GM18517 (cell line): ENCODE data around the gene CHRNB4.
"Not testable (repeated sequence)": the region's sequence is repeated elsewhere in the genome, so short reads cannot be mapped to it uniquely, and the experiment has no call there.

Experiments
- ATAC-seq: cut with Tn5 transposase; IDR thresholded peaks from one replicate; pipeline ENCODE4 v1.9.1; 2021; ENCODE audit warnings: mild to moderate bottlenecking, moderate library complexity; ENCODE audit not compliant: unreplicated experiment

CHRNB4 gene

DNA sequence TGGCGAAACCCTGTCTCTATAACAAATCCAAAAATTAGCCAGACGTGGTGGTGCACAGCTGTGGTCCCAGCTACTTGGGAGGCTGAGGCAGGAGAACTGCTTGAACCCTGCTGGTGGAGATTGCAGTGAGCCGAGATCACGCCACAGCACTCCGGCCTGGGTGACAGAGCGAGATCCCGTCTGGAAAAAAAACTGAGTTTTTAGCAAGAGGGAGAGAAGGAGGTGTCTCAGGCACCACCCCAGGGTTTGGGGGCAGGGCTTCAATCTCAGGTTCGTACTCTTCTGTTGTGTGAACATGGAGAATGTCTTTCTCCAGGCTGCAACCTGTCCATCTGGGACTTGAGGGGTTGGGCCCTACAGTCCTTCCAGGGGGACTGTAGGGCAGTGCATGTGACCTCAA lies 22.9 kb downstream of the CHRNB4 start:
- ATAC-seq, result no peak

DNA sequence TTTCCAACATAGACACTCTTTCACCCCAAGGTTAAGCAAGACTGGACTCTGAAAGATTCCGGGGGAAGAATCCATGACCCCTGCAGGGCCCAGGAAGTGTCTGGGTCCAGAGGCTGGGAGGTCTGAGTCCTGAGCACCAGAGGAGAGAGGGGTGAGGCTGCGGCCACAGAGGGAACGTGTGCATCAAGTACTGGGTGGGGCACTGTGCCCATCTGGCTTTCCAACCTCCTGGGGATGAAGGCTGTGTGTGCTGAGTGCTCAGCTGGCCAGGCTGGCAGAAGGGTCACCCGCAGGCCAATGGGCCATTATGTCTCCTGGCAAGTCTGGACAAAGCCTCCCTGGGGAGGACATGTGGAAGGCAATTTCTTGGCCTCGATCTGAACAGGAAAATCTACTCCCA lies 23.5 kb downstream of the CHRNB4 start:
- no peak for ATAC-seq

DNA sequence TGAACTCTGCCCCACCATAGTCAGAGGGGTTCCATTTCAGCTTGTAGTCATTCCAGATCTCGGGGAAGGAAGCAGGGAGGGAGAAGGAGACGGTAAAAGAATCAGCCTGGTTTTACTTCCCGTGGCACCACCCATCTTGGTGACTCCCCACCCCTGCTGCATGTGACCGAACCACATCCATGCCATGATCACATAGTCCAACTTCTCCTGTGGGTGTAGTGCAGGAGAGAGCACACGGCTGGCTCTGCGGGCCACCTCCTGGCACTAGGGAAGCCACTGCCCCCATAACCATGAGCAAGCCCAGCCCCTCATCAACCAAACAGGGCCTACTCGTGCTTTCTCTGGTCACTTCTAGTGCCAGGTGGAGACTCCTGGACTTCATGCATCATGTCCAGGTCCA lies 23.9 kb downstream of the CHRNB4 start:
- no peak for ATAC-seq

DNA sequence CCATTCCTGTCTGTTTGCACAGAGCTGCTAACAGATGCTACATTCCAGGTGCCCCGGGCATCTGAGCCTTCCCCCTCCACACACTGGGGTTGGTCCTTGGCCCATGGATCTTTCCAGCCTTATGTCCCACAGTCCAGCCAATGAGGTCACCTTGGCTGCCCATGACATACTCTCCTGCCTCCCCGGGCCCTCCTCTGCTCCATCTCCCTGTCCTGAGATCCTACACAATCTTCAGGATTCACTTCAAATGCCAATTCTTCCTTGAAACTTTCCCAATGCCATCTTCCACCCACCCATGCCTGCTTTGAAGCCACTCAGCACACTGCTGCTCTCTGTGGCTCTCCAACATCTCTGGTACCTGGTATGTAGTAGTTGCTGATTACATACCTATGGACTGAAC lies 24.5 kb downstream of the CHRNB4 start:
- no peak for ATAC-seq

DNA sequence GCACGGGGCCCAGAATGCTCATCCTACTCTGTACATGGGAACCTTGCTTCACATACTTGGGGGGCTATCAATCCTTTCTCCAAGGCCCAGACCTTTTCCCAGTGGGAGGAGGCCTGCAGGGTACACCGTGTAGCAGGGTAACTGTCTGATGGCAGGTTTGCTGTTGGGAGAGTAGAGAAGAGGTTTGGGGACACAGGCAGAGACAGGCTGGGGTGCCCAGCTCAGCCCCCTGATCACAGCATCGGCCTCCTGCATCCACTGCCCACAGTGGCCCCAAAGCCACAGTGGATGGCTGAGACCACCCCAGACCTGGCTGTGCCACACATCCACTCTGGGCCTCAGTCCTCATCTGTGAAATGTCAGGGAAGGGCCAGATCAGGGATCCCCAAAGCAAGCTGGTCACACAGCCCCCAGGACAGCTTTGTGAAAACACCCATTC lies 25.8 kb downstream of the CHRNB4 start:
- ATAC-seq, result no peak

DNA sequence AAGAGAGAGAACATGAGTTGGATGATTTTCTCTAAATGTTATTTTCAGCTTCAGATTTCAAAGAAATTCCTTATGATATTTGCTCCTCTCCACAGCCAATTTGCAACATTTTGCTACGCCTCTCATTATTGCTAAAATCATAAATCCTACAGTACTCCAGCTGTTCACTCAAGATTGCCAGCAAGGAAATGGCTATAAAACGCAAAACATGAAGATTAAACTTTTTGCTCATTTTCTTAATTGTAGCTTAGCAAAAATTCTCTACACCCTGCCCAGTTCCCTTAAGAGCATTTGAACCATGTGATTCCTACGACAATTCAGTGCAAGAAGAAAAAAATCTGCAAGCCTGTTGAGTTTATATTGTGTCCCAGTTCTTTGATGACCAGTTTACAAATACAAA lies 27.0 kb downstream of the CHRNB4 start:
- ATAC-seq, result no peak

DNA sequence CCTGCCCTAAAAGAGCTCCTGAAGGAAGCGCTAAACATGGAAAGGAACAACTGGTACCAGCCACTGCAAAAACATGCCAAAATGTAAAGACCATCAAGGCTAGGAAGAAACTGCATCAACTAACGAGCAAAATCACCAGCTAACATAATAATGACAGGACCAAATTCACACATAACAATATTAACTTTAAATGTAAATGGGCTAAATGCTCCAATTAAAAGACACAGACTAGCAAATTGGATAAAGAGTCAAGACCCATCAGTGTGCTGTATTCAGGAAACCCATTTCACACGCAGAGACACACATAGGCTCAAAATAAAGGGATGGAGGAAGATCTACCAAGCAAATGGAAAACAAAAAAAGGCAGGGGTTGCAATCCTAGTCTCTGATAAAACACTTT lies 31.5 kb downstream of the CHRNB4 start:
- ATAC-seq, result not testable (repeated sequence)

DNA sequence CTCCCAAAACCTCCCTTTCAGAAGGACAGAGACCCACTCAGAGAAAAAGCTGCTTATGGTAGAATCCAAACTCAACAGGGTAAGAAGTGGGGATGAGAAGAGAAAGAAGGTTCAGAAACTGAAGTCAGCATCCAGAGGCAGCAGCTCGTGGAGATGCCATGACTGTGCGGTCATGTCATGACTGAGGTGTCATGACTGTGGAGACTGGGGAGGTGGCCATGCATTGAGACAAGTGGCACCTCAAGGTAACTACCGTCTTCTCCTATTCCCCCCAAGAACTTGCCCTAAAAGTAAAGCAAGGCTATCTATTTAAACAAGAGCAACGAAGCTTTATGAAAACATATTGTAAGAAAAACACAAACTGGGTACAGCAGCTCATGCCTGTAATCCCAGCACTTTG lies 35.3 kb downstream of the CHRNB4 start:
- no peak for ATAC-seq

DNA sequence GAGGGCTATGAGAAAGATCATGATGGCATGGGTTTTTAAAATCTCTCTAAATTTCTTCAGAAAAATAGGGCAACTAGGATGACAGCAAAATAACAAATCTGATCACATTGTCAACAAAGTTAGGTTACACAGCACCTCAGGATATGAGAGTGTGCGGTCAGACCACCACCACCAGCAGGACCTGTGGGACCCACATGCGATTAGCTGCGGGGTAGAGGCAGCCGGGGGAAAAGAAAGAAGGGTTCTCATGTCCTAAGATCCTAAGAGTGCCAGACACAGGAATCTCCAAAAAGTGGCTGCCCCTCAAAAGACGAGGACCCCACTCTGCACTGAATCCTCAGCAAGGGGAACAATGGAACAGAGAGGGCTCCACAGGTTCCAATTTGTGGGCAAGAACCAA lies 35.8 kb downstream of the CHRNB4 start:
- ATAC-seq, result no peak

DNA sequence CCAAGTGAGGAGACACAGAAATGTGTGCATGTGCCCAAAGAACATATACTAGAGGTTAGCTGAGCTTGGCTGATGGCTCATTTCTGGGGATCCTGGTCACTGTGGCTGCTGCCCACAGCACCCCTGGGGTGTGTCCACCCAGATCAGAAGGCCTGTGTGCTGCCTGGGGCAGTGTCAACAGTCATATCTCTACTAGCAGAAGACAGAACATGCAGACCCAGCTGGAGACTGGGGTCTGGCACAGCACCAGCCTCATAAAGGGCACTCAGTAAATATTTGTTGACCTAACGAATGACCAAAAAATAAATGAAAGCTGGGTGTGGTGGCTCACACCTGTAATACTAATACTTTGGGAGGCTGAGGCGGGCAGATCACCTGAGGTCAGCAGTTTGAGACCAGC lies 36.6 kb downstream of the CHRNB4 start:
- no peak for ATAC-seq

DNA sequence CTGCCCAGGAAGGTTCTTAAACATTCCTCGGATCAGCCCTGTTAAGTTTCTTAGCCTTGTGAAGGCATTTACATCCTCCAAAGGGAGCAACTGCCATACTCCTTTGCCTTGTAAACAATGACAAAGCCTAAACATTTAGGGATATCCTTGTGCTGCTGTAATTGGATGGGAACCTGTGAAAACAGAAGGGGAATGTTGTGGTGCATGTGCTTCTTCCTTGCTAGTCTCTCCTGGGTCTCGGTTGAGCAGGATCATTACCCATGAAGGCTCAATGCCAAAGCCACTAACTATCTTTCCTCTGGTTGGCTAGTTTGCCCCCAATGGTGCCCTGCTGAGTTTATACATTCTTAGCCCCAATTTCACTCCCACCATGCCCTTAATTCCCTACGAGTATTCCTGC lies 37.5 kb downstream of the CHRNB4 start:
- ATAC-seq, result no peak

DNA sequence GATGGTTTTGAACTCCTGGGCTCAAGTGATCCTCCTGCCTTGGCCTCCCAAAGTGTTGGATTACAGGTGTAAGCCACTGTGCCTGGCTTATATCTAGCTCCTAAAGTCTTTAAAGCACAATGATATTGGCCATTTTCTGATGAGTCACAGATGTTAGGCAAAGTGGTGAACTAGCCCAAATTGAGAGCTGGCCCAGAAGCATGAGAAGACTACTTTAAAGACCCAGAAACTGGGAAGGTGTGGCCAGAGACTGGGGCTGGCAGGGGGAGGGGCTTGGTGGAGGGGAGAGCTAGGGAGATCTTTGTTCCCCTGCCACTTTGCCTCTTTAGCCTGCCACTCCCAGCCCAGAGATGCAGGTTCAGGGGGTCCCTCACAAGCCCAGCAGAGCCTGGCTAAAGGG lies 41.8 kb downstream of the CHRNB4 start:
- ATAC-seq, result no peak

DNA sequence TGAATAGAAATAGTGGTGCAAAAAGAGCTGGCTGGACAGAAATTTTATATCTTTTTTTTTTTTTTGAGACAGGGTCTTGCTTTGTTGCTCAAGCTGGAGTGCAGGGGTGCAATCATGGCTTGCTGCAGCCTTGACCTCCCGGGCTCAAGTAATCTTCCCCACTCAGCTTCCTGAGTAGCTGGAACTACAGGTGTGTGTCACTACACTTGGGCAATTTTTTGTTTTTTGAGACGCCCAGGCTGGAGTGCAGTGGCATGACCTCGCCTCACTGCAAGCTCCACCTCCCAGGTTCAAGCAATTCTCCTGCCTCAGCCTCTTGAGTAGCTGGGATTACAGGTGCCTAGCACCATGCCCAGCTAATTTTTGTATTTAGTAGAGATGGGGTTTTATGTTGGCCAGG lies 42.7 kb downstream of the CHRNB4 start:
- ATAC-seq, result no peak

DNA sequence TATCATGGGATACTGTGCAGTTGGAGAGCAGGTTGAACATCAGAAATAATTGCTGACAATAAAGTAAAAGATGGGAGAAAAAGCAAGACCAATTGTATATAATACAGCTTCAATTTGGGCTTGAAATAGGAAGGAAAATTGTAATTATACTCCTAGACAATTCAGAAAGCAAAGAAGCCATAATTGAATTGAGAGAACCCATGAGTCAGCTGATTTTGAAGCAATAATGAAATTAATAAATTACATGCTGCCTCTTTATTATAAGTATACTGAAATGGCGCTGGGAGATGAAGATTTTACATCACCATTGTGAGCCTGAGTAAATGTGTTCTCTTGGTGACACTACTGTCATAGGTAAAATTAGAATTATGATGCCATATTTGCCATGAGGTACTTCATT lies 43.4 kb downstream of the CHRNB4 start:
- ATAC-seq, result no peak

DNA sequence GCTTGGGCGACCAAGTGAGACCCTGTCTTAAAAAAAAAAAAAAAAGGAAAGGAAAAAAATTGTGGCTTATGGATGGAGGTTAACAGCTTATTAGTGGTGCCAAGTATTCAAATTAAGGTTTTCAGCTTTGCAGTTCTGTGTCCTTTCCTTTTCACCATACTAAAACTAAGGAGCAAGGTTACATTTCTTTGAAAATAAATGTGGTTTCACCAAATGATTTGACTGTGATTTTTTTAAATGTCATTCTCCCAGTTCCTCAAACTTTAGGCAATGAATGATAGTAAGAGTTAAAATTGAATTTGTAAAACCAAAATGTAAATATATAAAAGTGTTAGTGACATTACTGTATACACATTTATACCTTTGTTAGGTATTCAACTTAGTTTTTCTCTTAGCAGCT lies 66.1 kb downstream of the CHRNB4 start:
- no peak for ATAC-seq
